ENCODE data around the gene MST1.

Gene MST1

GRCh38 chr3:49717959-49718857, 28.9 kb upstream of the MST1 start:
- Histone ChIP-seq H3K27ac (ENCODE audit: low read length) (no peak overlapping the region), H3K27me3 (ENCODE audit: insufficient read depth, low read length, poor library complexity) (no peaks in the 10 kb centered on the region), H3K79me2 (ENCODE audit: insufficient read depth, low read length) (peaks cover 22% of the 10 kb centered on the region), H3K9me3 (ENCODE audit: insufficient read depth, low read length, severe bottlenecking) (no peaks in the 10 kb centered on the region), H4K20me1 (ENCODE audit: insufficient read depth, low read length) (peaks cover 36% of the 10 kb centered on the region), H3K4me3 (ENCODE audit: low read depth in 1 of 2, low read length in 2 of 2) (no peak overlapping the region), H3K9ac (ENCODE audit: low read depth, low read length) (no peak overlapping the region), H3K4me1 (ENCODE audit: insufficient read depth, low read length) (peaks cover 43% of the 10 kb centered on the region), H3K4me2 (ENCODE audit: insufficient read depth, low read length) (peak overlapping the region; percentile 66), H3K36me3 (ENCODE audit: insufficient read depth, low read length) (peaks cover 54% of the 10 kb centered on the region), H2AFZ (ENCODE audit: low read depth, low read length) (no peak overlapping the region)
- DNase-seq, result no peak
- no peak for ATAC-seq (ENCODE audit: insufficient read depth, low read depth)
- no peak for TF ChIP-seq CTCF (IDR thresholded peaks at IDR 0.05; ENCODE audit: borderline replicate concordance, extremely low read depth, low read length, poor library complexity, severe bottlenecking)

- Histone ChIP-seq H3K9ac (ENCODE audit: low read depth, low read length) (no peak overlapping the region), H3K4me1 (ENCODE audit: insufficient read depth, low read length) (peaks cover 43% of the 10 kb centered on the region), H3K36me3 (ENCODE audit: insufficient read depth, low read length) (peaks cover 51% of the 10 kb centered on the region), H4K20me1 (ENCODE audit: insufficient read depth, low read length) (peaks cover 28% of the 10 kb centered on the region), H3K27ac (ENCODE audit: low read length) (no peak overlapping the region), H2AFZ (ENCODE audit: low read depth, low read length) (no peak overlapping the region), H3K4me3 (ENCODE audit: low read depth in 1 of 2, low read length in 2 of 2) (no peak overlapping the region), H3K4me2 (ENCODE audit: insufficient read depth, low read length) (no peak overlapping the region), H3K27me3 (ENCODE audit: insufficient read depth, low read length, poor library complexity) (no peaks in the 10 kb centered on the region), H3K79me2 (ENCODE audit: insufficient read depth, low read length) (peaks cover 14% of the 10 kb centered on the region), H3K9me3 (ENCODE audit: insufficient read depth, low read length, severe bottlenecking) (no peaks in the 10 kb centered on the region)
- no peak for ATAC-seq (ENCODE audit: insufficient read depth, low read depth)
- DNase-seq, result no peak
- TF ChIP-seq CTCF (IDR thresholded peaks at IDR 0.05; ENCODE audit: borderline replicate concordance, extremely low read depth, low read length, poor library complexity, severe bottlenecking), result no peak
- TF ChIP-seq EZH2 (IDR thresholded peaks at IDR 0.05; ENCODE audit: borderline replicate concordance, low read depth, low read length, severe bottlenecking), result no peak
These were observed 28.1 kb upstream of the MST1 start for GRCh38 chr3:49717211-49717958.

DNA sequence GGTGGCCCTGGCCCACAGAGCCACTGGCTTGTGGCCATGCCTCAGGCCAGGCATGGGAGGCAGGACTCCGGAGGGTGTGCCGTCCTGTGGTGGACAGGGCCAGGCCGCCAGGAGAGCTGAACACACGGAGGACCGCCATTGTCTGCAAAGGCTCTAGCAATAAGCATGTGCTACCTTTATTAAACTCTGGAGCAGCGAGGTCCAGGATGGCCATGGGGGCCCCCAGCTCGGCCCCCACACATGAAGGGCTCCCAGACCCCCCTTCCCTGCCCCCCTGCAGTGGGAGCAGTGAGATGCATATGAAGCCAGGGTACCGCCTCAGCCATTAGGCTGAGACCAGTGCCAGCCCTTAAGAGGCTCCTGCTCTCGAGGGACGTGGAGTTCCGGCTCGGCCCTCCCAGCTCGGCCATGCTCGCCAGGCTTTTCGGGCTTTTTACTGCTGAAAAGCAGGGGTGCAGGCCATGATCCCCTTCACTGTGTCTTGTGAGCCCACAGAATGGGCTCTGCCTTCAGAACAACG, 27.5 kb upstream of the MST1 start:
- DNase-seq, result no peak
- peaks cover 44% of the 10 kb centered on the region for H3K36me3 ChIP-seq (ENCODE audit: insufficient read depth, low read length)

More for the DNA sequence above, 27.5 kb upstream of the MST1 start:
- TF ChIP-seq CTCF (IDR thresholded peaks at IDR 0.05; ENCODE audit: borderline replicate concordance, extremely low read depth, low read length, poor library complexity, severe bottlenecking) (no peak), EZH2 (IDR thresholded peaks at IDR 0.05; ENCODE audit: borderline replicate concordance, low read depth, low read length, severe bottlenecking) (no peak)
- Histone ChIP-seq H4K20me1 (ENCODE audit: insufficient read depth, low read length) (peaks cover 21% of the 10 kb centered on the region), H3K9me3 (ENCODE audit: insufficient read depth, low read length, severe bottlenecking) (no peaks in the 10 kb centered on the region), H3K79me2 (ENCODE audit: insufficient read depth, low read length) (peaks cover 8% of the 10 kb centered on the region; the same call in 1 of the 2 replicates), H3K4me3 (ENCODE audit: low read depth in 1 of 2, low read length in 2 of 2) (no peak overlapping the region), H3K4me2 (ENCODE audit: insufficient read depth, low read length) (no peak overlapping the region), H2AFZ (ENCODE audit: low read depth, low read length) (no peak overlapping the region), H3K9ac (ENCODE audit: low read depth, low read length) (no peak overlapping the region), H3K4me1 (ENCODE audit: insufficient read depth, low read length) (peaks cover 39% of the 10 kb centered on the region), H3K27me3 (ENCODE audit: insufficient read depth, low read length, poor library complexity) (no peaks in the 10 kb centered on the region), H3K27ac (ENCODE audit: low read length) (no peak overlapping the region)
- no peak for ATAC-seq (ENCODE audit: insufficient read depth, low read depth)

All from DND-41 (cell line).